ENCODE measurements around the gene GGCX.
"Not testable (repeated sequence)": the region's sequence is repeated elsewhere in the genome, so short reads cannot be mapped to it uniquely, and the experiment has no call there.

Gene GGCX

DNA sequence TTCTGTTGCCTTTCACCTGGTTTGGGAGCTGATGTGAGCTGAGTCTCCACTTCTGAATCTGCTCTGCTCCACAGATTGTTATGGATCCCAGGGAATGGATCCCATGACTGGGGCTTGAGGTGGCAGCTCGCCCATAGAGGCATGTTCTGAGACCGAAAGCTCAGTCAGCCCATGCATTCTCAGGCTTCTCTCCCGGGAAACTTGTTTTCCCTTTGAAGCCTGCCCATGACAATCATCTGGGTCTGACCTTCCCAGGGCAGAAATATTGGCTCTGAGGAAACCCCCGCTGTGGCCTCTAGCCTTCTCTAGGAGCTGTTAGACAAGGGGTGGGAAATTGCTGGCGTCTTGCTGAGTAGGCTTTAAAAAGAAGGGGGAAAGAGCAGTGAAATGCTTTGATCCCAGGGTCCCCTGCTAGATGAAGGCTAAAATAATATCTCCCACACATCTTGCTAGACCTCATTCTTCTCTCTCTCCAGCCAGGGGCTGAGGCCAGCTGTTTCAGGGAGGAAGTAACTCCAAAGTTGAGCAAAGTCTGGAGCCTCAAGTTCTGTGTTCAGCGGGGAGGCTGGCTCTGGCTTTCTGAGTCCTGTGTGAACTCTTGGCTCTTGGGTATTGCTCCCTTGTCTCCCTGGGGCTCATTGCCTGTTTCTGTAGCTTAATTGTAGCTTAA, 18.1 kb upstream of the GGCX start:
- intact Hi-C loops (cut with DNase I): no loop called here
- peak in 2 of 42 donors; percentile 26 to 31 for DNase-seq

DNA sequence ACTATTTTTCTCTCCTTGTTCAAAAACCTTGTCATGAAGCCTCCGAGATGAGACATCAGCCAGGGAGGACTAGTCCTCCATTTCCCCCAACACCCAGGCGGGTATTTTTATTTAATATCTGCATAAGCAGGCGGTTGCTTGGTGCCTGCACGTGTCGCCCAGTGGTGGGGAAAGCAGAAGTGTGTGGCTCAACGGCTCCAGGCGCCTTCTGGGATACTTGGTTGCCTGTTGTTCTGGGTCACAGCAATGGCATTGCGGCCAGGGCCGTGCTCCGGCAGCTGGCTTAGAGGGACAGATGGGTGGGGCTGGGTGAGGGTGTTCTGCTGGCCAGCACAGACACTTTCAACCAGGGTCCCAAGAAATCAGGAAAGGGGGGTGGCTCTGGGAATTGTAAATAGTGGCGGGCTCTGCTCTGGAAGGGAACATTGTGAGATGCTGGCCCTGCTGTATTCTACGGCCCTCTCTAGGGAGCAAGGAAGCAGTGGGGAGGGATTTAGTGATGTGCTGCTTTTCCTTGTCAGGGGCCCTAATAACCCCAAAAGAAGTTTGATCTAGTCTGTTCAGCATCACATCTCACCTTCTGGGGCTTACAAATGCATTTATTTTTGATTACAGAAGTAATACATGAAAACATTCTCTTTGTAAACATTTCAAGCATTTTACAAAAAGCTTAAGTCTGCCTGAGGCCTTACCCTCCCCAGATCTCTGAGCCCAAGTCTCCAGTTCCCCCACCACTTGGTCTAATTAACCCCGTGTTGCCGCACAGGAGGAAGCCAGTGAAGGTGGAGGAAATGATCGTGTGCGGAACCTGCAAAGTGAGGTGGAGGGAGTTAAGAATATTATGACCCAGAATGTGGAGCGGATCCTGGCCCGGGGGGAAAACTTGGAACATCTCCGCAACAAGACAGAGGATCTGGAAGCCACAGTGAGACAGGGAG, 17.2 kb upstream of the GGCX start:
- intact Hi-C loops (cut with DNase I): no loop called here
- peak in 10 of 42 donors; percentile 6 to 59 (median 37) for DNase-seq

DNA sequence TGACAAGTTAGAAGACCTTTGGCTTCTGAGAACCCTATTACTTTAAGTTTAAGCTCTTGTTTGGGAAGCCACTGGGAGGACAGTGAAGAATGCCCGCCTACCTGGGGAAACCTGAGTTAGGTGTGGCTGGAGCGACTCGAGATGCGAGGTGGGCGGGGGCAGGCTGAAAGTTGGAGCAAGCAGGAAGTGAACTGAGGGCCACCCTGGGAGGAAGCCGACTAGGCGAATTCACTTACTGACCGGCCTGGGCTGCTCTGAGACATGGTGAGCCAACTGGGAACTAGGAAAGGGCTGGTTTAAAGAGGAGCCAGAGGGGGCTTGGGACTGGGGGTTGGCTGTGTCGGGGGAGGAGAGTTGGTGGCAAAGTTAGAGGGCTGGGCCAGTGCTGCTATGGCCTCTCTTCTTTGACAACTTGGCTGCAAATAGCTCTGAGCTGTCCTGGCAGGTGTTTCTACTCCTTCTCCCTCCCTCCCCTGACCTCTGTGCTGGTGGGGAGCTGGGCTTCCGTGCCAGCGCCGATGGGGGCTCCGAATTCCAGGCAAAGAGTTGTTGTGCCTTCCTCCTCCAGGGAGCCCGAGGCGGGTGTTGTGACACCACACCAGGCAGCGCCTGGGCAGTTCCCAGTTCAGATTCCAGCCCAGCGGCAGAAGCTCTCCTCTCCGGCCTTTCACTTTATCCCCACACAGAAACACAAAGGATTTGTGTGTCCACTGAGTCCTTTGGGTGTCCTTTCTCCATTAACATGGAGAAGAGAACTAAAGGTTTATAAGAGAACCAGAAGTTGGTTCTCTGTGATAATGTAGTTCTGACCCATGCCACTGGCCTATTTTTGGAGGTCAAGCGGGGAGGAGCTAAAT, 16.3 kb upstream of the GGCX start, which contains the start of gene VAMP8:
Gene VAMP8, plus strand, starts transcription at position 201 of the 857 bp plus-strand sequence. Its CDS starts 61 bp downstream, at position 262.
- DNase-seq: peak in 3 of 42 donors; percentile 26 to 53 (median 42)
- intact Hi-C loops (cut with DNase I): no loop called here

DNA sequence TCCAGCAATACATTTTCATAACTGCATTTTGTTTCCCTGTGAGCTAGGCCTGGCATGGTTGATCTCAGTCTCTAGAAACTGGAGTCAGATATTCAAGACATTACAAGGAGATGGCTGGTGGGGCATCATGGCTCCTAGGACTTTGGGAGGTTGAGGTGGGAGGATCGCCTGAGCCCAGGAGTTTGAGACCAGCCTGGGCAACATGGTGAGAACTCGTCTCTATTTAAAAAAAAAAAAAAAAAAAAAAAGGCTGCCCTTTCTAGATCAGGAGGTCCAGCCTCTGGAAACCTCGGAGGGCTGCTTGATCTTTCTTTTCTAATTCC, 15.7 kb upstream of the GGCX start:
- no peak for DNase-seq
- intact Hi-C loops (cut with DNase I): no loop called here

DNA sequence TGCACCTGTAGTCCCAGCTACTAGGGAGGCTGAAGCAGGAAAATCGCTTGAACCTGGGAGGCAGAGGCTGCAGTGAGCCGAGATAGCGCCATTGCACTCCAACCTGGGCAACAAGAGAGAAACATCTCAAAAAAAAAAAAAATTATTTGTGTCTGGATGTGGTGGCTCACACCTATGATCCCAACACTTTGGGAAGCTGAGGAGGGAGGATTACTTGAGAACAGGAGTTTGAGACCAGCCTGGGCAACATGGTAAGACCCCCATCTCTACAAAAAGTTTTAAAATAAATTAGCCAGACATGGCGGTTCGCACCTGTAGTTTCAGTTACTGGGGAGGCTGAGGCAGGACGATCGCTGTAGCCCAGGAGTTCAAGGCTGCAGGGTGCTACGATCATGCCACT, 14.4 kb upstream of the GGCX start:
- no peak for DNase-seq
- intact Hi-C loops (cut with DNase I): no loop called here

DNA sequence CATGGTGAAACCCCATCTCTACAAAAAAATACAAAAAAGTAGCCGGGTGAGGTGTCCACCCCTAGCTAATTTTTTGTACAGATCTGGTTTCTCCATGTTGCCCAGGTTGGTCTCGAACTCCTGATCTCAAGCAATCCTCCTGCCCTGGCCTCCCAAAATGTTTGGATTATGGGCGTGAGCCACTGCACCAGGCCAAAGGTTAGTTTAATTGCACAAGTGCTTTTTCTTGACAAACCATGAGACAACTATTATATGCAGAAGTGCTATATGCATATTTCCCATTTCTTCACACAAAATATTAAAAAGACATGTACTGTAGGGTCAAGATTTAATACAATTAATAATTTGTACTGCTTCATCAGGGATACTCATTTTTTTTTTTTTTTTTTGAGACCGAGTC, 5.0 kb upstream of the GGCX start:
- DNase-seq: no peak
- intact Hi-C loops (cut with DNase I): no loop called here

DNA sequence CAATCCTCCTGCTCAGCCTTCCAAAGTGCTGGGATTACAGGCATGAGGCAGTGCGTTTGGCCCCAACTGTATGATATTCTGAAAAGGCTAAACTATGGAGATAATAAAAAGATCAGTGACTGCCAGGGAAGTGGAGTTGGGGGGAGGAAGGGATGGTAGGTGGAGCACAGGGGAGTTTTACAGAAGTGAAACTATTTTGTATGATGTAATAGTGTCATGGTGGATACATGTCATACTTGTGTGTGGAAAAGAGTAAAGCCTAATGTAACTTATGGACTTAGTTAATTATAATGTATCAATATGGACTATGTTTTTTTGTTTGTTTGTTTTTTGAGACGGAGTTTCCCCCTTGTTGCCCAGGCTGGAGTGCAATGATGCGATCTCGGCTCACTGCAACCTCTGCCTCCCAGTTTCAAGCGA, 2.9 kb upstream of the GGCX start:
- intact Hi-C loops (cut with DNase I): loop anchor here (5.0 kb wide), 1 partner anchor 33 kb away; the partner anchor contains the start of gene RNF181
- no peak for DNase-seq

DNA sequence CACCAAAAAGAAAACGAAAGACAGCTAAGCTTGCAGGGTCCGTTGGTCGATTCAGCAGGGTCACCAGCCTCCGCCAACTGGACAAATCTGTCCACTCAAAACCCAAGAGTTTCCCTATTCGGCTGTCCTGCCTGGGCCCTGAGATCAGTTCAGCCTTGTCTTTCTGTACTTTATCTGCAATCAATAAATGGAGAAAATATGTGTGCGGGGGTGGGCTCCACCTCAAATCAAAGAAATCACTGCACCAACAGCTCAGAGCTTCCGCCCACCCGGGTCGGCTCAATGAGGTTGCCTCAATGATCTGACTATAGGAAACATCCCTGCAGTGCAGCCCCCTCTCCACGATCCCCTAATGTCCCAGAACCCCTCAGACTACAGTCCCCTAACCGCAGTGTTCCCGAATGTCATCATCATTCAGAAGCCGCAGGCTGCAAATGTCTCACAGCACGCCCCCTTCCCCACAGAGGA, 447 bp downstream of the GGCX start:
- intact Hi-C loops (cut with DNase I): loop anchor here (5.0 kb wide), 1 partner anchor 36 kb away; the partner anchor contains the start of gene RNF181
- DNase-seq: peak in 11 of 42 donors; percentile 11 to 43 (median 30)

DNA sequence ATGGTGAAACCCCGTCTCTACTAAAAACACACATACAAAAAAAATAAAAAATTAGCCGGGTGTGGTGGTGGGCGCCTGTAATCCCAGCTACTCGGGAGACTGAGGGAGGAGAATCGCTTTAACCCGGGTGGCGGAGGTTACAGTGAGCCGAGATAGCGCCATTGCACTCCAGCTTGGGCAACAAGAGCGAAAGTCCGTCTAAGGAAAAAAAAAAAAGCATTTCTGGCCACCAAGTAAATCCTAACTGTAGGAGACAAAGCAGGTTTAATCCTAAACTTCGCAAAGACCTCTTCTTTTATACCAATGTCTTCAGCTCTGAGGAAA, 928 bp downstream of the GGCX start:
- DNase-seq: not testable (repeated sequence)
- intact Hi-C loops (cut with DNase I): loop anchor here (5.0 kb wide), 1 partner anchor 37 kb away; the partner anchor contains the start of gene RNF181

DNA sequence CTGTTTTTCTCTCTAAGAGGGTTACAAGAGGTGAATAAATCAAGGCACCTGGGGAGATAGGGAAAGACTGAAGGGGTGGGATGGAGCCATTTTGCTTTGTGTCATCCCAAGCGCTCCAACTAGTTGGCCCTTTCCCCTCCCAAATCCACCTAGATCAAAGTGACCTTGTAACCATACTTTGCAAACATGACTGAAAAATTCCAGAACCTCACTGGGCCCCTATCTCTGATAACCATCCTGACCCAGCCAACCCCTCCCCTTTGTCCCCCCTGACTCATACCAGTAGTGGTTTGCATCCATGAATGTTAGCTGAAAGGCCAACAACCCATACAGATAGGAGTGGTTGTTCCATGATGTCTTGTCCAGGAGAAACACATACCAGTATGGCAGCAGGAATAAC, 3.1 kb downstream of the GGCX start:
- no peak for DNase-seq
- intact Hi-C loops (cut with DNase I): loop anchor here (10.0 kb wide), 1 partner anchor 233 kb away; the partner anchor contains the start of gene TGOLN2

DNA sequence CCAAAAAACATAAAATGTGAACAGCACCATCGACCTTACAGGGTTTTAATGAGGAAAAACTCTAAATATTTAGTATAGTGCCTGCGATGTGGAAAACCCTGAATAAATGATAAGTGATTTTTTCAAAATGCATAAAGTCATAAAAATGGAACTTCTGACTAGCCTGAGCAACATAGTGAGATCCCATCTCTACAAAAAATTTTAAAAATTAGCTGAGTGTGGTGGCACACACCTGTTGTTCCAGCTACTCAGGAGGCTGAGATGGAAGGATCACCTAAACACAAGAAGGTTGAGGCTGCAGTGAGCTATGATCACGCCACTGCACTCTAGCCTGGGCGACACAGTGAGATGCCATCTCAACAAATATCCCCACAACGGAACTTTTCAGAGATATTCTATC, 4.2 kb downstream of the GGCX start:
- intact Hi-C loops (cut with DNase I): loop anchor here (10.0 kb wide), 1 partner anchor 232 kb away; the partner anchor contains the start of gene TGOLN2
- no peak for DNase-seq

DNA sequence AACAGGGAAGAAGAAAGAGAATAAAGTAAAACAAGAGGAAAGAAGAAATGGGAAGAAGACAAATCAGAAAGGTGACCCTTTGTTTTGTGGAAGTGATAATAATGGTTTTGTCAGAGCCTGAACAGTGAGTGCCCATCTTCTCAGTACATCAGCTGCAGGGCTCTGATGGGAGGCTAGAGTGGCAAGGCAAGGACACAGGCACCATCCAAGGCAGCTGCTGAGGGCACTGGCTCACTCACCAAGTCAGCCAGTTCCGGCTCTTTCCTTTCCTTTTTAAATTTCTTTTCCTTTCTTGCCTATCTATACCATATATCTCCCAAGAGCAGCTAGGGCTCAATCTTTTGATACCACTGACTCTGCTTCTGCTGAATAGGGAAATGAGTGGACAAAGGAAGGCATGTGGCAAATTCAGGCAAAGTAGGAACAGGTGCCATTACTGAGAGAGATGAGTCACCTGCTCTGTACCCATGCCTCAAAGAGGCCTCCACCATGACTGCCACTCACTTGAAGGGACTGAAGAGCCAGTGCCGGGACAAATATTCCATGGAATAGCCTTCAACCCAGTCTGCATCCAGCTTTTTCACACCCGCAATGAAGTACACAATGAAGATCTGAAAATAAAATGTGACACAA, 6.2 kb downstream of the GGCX start:
- intact Hi-C loops (cut with DNase I): loop anchor here (10.0 kb wide), 1 partner anchor 230 kb away; the partner anchor contains the start of gene TGOLN2
- no peak for DNase-seq

DNA sequence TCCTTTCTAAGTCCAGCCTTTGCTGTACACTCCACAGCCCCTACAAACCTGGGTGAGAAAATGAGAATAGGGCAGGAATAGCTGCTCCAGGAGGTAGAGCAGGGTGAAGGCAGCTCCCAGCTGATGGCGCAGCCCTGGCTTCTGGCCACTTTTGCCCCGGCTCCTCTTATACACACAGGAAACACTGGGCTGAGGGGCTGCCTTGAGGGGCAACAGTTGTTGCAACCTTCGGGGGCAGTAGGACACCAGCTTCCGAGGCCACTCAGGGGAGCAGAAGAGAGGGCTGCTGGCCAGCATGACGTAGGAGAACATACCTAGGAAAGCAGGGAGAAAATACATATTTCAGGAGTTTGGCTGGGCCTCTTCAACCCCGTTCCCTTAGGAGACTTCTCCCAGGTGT, 8.1 kb downstream of the GGCX start:
- intact Hi-C loops (cut with DNase I): loop anchor here (2.0 to 10.0 kb wide), 2 partner anchors 132 to 228 kb away; partner anchors contain the start of gene TGOLN2
- DNase-seq: no peak

DNA sequence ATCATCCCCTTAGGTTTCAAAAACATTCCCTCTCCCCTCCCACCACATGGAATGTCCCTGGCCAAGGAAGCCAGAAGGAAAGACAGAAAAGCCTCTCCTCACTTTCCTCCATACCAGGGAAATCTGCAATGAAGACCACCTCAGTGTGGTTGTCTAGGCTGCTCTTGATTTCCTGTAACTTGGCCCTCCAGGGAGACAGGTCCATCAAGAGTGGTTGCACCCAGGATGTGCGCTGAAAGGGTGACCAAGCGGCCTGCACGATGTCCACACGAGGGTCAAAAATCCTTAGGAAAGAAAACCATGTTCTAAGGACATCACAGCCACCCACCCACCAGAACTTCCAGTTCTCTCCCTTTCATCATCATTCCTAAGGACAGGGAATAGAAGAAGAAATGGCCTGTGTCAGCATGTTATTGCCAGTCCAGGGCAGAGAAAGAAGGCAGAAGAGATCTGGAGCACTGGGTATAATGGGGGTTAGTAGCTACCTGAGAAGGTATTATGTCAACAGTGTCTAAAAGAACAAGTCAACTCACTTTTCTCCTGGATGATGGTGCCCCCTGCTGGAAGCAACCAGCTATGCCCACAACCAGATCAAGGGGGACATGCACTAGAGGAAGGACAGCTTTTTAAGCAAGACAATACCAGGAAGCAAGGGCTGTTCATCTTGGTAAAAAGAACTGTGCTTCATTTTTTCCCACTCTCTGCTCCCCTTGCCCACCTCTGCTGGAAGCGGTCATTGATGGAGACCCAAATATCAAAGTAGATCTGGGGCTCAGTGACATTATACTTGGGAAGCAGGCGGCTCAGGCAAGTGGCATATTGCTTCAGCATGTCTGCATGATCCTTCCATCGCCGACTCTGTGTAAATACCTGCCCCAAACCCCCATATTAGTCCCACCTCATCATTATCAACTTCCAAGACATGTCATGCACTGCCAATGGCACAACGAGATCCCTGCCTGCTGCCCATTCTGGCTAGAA, 9.3 kb downstream of the GGCX start:
- peak; percentile 59 to 96 (median 89) for DNase-seq
- intact Hi-C loops (cut with DNase I): loop anchor here (2.0 to 10.0 kb wide), 2 partner anchors 131 to 227 kb away; partner anchors contain the start of gene TGOLN2

DNA sequence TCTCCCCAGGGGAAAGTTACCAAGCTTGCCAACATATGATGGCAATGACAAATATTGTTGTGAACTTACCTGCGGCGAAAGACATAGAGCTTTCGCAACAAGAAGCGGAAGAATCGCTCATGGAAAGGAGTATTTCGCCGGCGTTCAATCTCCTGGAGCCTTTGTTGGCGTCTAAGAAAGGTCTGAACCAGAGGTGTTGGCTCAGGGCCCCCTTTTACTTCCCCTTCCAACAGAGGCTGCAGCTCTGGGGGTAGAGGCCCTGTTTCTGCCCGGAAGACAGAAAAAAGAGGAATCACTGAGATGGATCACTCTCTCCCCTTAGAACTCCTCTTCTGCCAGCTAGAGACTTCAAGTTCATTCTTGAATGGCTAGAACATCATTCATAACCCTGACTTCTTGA, 10.8 kb downstream of the GGCX start:
- intact Hi-C loops (cut with DNase I): loop anchor here (10.0 kb wide), 1 partner anchor 226 kb away; the partner anchor contains the start of gene TGOLN2
- peak in 13 of 42 donors; percentile 10 to 56 (median 30) for DNase-seq

DNA sequence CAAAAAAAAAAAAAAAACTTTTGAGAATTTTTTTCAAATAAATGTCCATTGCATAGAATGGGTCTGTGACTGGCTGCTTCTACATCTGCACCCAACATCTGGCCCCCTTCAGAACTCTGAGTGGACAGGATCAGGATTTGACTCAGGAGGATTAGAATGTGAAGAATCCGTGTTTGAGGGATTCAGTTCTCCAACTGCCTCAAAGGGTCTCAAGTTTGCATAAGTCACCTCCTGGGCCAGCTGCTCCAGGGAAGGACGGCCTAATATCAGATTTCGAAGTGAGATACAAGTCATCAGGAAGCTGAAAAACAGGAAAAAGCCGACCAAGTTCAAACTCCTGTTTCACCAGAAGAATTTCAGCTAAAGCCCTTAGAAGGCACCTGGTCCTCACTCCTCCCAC, 11.5 kb downstream of the GGCX start:
- DNase-seq: no peak
- intact Hi-C loops (cut with DNase I): loop anchor here (10.0 kb wide), 1 partner anchor 225 kb away; the partner anchor contains the start of gene TGOLN2

DNA sequence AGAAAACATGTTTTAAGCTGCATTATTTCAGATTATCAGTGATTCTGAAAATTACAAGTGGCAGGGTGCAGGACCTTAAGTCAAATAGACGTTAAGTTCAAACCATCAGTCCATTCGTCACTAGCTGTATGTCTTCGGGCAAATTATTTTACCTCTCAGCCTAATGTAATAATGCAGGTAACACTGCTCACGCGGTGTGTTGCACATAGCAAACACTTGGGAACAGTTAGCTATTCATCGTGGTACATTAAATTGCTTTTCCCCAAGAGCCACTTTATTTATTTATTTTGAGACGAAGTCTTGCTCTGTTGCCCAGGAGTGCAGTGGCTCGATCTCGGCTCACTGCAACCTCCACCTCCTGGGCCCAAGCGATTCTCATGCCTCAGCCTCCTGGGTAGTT, 12.2 kb downstream of the GGCX start:
- intact Hi-C loops (cut with DNase I): no loop called here
- no peak for DNase-seq
